Aorta (tissue), 5 donors: ENCODE data around the gene NUDT22. TPM values are rescaled to one million over a fixed set of nuclear protein-coding genes. Genes with fewer than 3 reads are reported as not detected.
A peak's percentile ranks its signal among the peaks of the same experiment; 100 is the strongest.

Experiments used
- ATAC-seq: fragments of 200-7000 bp; cut with Tn5 transposase; one replicate; pipeline ENCODE4 v1.9.1; 2022; ENCODE audit warnings: moderate library complexity; ENCODE audit not compliant: low FRiP score
- DNase-seq, 2 donors: peaks; one replicate each; pipeline ENCODE4 v3.0.0-alpha.2; 2020
- H3K27ac ChIP-seq, 2 donors: one replicate each; pipeline ENCODE4 v1.5.1; 2013; ENCODE audit warnings: low read length in 2 of 2, mild to moderate bottlenecking in 2 of 2, moderate library complexity in 2 of 2, control low read depth in 1 of 2, inconsistent platforms in 1 of 2, low read depth in 1 of 2
- H3K27me3 ChIP-seq, 2 donors: one replicate each; pipeline ENCODE4 v1.6.1; 2013; ENCODE audit warnings: control low read depth in 1 of 2, low read length in 1 of 2, mild to moderate bottlenecking in 1 of 2, moderate library complexity in 1 of 2; ENCODE audit not compliant: insufficient read depth in 2 of 2, control insufficient read depth in 1 of 2
- H3K36me3 ChIP-seq, 2 donors: one replicate each; pipeline ENCODE4 v1.6.1; 2013; ENCODE audit warnings: control low read depth in 1 of 2, low read length in 1 of 2, mild to moderate bottlenecking in 1 of 2; ENCODE audit not compliant: insufficient read depth in 2 of 2, control insufficient read depth in 1 of 2
- H3K4me1 ChIP-seq, 2 donors: one replicate each; pipeline ENCODE4 v1.6.1; 2013; ENCODE audit warnings: low read length in 2 of 2, control low read depth in 1 of 2, mild to moderate bottlenecking in 1 of 2, moderate library complexity in 1 of 2; ENCODE audit not compliant: insufficient read depth in 2 of 2, control insufficient read depth in 1 of 2
- H3K4me3 ChIP-seq, 2 donors: one replicate each; pipeline ENCODE4 v1.5.1; 2013; ENCODE audit warnings: low read length in 2 of 2, control low read depth in 1 of 2, mild to moderate bottlenecking in 1 of 2
- H3K9me3 ChIP-seq: one replicate; pipeline ENCODE4 v1.6.1; 2013; ENCODE audit warnings: mild to moderate bottlenecking, low read length; ENCODE audit not compliant: control insufficient read depth
- WGBS, 2 donors: extraction: QIAGEN DNeasy Blood & Tissue Kit; methylation state at CpG; one replicate each; pipeline ENCODE4 v1.1.7; 2013; 5-methylcytosine and 5-hydroxymethylcytosine counted together
- intact Hi-C, 2 donors: fragments of 100-400 bp; cut with DNase I; formaldehyde crosslinking; loops; one replicate each; pipeline versions ENCODE4 v1.14.2 to v1.15.0; 2022
- polyA plus RNA-seq, 2 donors: library from polyadenylated mRNA; stranded (reverse); fragments of 200-250 nt; gene quantifications; one replicate each; pipeline ENCODE4 v1.2.3, GENCODE V29; 2013
- total RNA-seq, 2 donors: library from RNA; stranded (reverse); fragmentation: NEBNext Ultra II Directional; extraction: Animal tissue kit (Norgen Biotek cat#: 25700); gene quantifications; one replicate each; pipeline ENCODE4 v1.2.1, GENCODE V29; 2021
- donor health status: healthy with polysubstance abuse.
- donor health status: Bipolar disorder and iron deficiency.
- donor health status: DM: no; HTN: no; CAD: no.
- donor health status: DM: no; HTN: no; CAD: no.
- donor health status: DM: yes; HTN: yes; CAD: no.

NUDT22 gene
- total and polyA plus RNA-seq, 4 donors, result 36.7 to 98.8 (median 44.5) TPM

DNA sequence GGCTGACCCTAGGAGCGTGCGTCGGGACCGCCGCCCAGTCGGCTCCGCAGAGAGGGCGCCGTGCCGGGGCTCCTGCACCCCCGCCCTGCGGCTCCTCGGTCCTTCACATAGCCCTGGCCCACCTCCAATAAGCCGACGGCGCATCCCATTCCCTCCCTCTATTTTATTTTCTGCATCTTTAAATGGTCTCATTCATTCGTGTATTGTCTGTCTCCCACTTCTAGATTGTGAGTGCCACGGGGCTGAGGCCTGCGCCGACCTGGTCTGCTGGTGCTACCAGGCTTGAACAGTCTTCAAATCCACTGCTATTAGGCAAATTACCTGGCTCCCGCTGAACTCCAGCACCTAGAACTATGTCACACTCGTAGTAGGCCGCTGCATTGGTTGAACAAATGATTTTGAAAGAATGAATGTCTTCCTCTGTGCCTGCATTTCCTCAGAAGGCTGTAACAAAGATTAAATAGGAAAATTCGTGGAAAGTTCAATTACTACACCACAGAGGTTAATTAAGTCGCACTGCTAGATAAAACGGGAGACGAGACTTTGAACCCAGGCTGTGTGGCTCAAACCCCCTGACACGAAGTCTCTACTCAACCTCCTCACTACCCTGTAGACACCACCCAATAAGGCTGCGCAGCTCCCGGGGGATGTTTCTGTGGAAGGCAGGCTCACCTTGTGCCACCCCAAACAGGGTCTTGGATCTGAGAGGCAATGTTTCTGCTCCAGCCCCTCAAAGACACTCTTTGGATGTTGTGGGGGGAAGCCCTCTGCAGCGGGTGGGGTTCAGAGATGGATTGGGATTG, 21.9 kb downstream of the NUDT22 start:
- Histone ChIP-seq H3K9me3 (no peaks in the 10 kb centered on the region), H3K27me3 (no peaks in the 10 kb centered on the region), H3K36me3 (no peaks in the 10 kb centered on the region), H3K4me3 (peak overlapping the region in 1 of 2 donors; percentile 2), H3K4me1 (no peaks in the 10 kb centered on the region), H3K27ac (no peak overlapping the region)
- 33 to 34% methylated on average over 31 of the region's 31 CpGs for whole genome bisulfite sequencing, 2 donors
- peak in 1 of 2 donors; percentile 62 for DNase-seq
- ATAC-seq, result no peak
- intact Hi-C loops, result no loop called here

DNA sequence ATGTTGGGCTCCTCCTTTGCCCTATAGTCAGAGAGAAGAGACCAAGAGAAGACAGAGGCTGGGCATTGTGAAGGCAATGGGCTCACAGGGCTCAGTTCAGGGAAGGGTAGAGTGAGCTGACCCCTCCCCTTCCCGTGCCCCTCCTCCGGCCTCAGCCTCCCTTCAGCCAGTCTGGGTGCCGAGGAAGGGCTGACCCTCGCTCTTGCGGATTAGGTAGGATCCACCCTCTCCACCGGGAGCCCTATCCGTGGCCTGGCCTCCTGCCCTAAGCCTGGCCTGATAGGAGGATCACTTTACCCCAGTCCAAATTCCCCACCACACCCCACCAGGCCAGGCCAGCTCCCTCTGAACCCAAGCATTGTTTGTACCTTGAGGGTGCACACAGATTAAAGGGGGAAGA, 22.5 kb downstream of the NUDT22 start:
- Histone ChIP-seq H3K27me3 (no peaks in the 10 kb centered on the region), H3K9me3 (no peaks in the 10 kb centered on the region), H3K27ac (no peak overlapping the region), H3K4me1 (no peaks in the 10 kb centered on the region), H3K36me3 (no peaks in the 10 kb centered on the region), H3K4me3 (no peak overlapping the region)
- intact Hi-C loops, result no loop called here
- 77 to 83% methylated on average over 7 of the region's 7 CpGs for WGBS, 2 donors
- DNase-seq (no peak), ATAC-seq (no peak)

DNA sequence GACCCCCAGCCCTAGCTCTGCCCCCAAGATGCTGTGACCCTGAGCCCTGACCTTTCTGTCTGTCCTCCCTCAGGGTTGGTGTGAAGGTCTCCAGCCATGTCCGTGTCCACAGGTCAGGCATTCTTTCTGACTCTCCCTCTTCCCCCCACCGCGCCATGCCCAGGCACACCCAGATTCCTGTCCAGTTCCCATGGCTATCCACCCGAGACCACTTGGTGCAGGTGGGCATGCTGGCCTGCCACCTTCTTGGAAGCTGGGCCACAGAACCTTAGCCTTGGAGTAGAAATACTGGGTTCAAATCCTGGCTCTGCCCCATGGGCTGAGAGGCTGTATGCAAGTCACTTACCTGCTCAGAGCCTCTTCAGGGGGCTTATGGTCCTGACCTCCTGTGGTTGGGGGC, 23.0 kb downstream of the NUDT22 start:
- Histone ChIP-seq H3K4me3 (no peak overlapping the region), H3K36me3 (no peaks in the 10 kb centered on the region), H3K27me3 (no peaks in the 10 kb centered on the region), H3K9me3 (no peaks in the 10 kb centered on the region), H3K4me1 (no peaks in the 10 kb centered on the region), H3K27ac (no peak overlapping the region)
- DNase-seq (peak in 1 of 2 donors; percentile 72), ATAC-seq (no peak)
- 91 to 94% methylated on average over 4 of the region's 4 CpGs for whole genome bisulfite sequencing, 2 donors
- intact Hi-C loops, result no loop called here

DNA sequence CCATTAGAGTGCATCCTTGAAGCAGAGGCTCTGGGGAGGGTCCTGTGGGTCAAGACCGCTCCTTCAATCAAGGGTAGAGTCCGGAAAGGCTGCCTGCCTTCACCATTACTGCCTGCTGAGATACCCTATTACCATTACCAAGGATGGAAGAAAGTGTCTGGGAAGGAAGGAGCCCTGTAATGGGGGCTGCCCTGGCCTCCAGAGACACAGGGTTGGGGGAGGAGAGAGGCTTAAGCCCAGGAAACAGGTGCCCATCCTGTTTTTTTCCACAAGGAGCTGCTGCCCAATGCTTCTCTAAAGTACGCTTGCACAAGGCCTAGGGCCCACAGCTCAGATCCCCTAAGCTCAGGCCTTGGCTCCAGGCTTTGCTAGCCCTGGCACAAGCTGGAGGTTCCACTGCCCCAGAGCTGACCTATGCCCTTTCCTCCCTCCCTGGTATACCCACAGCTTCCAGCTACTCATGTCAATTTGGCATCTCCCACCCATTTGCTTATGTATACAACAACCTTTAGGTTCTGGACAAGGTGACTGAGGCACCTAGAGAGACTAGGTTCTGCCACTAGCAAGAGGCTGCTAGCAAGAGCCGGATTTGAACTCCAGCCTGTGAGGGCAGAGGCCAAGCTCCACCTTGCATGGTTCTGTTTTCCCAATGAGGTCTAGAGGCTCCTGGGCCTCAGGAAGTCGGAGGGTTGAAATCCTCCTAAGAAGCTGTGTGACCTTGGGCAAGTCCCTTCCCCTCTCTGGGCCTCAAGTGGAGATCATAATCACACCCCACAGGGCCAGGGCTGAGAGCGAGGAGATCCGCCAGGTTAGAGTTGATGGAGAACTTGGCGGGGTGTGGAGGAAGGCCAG, 23.7 kb downstream of the NUDT22 start:
- H3K27ac ChIP-seq, result no peak overlapping the region
- intact Hi-C loops, result loop anchor here in 1 of 2 donors (2.0 kb wide), 1 partner anchor 19 kb away; no protein-coding TSS in a partner anchor
- H3K27me3 ChIP-seq, result no peaks in the 10 kb centered on the region
- H3K9me3 ChIP-seq, result no peaks in the 10 kb centered on the region
- DNase-seq, result no peak
- H3K36me3 ChIP-seq, result no peaks in the 10 kb centered on the region
- no peak for ATAC-seq
- no peak overlapping the region for H3K4me3 ChIP-seq
- 92 to 93% methylated on average over 8 of the region's 8 CpGs for WGBS, 2 donors
- H3K4me1 ChIP-seq, result no peaks in the 10 kb centered on the region

DNA sequence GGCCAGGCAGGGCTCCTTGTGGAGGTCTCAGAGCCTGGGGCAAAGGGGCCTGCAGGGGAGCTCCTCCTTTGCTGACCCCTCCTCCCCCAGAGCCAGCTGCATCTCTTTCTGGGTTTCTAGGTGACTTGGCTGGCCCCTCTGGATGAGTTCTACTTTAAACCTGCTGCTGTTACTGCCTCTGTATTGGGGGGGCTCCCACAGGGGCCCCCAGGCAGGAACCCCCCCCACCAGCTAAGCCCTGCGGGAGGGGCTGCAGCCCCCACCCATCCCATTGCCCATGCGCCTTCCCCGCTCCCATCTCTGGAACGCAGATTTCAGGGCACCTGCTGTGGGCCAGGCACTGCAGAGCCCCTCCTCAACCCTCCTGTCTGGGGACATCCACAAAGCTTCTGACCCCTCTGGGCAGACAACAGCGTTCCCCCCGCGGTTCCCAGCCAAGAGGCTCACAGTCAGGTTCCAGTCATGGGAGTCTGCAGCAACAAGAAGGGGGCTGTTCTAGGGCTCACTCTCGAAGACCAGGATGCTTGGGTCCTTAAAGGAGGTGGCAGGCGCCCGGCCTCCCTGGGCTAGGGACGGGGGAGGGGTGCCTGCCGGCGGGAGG, 24.4 kb downstream of the NUDT22 start:
- DNase-seq, result peak in 1 of 2 donors; percentile 68
- no peaks in the 10 kb centered on the region for H3K36me3 ChIP-seq
- H3K27me3 ChIP-seq, result no peaks in the 10 kb centered on the region
- no peaks in the 10 kb centered on the region for H3K9me3 ChIP-seq
- WGBS, 2 donors, result 20 to 24% methylated on average over 13 of the region's 13 CpGs
- no peak overlapping the region for H3K27ac ChIP-seq
- intact Hi-C loops, result loop anchor here in 1 of 2 donors (2.0 kb wide), 1 partner anchor 18 kb away; no protein-coding TSS in a partner anchor
- no peak for ATAC-seq
- no peak overlapping the region for H3K4me3 ChIP-seq
- H3K4me1 ChIP-seq, result no peaks in the 10 kb centered on the region

DNA sequence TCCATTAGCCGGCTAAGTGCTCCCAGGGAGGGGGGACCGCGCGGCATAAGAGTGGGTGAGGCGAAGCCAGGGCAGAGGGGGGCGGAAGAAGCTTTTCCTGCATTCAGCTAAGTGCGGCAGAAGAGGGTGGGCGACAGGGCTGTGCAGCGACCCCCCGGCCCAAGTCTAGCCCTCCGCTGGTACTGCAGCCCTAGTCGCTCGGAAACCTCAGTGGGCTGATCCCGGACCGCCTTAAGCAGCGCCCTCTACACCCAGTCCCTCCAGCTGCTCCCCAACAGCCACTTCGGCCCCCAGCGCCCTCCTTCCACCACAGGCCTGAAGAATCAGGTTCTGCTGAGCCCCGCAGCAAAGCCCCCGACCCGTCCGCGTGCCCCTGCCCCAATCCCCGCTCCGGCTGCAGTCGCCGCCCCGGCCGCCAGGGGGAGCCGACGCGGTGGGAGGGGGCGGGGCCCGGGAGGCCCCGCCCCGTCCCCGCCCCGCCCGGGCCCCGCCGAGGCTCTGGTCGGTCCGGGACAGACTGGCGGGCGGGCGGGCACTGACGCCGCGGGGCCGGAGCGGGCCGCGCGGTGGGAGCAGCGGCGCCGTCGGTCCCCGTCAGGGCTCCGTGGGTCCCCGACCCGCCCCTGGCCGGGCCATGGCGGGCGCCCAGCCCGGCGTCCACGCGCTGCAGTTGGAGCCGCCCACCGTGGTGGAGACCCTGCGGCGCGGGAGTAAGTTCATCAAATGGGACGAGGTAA, 25.1 kb downstream of the NUDT22 start, which contains the start of gene PLCB3:
TSS of gene PLCB3 (plus strand) at position 515 of the 737 bp plus-strand sequence. CDS start at position 635, 120 bp downstream.
- Histone ChIP-seq H3K27me3 (no peaks in the 10 kb centered on the region), H3K36me3 (no peaks in the 10 kb centered on the region), H3K9me3 (no peaks in the 10 kb centered on the region), H3K4me1 (no peaks in the 10 kb centered on the region), H3K4me3 (peak within 1 kb of the TSS; percentile 59 to 81), H3K27ac (peak within 1 kb of the TSS in 1 of 2 donors; percentile 14)
- ATAC-seq (peak; percentile 76), DNase-seq (peak in 1 of 2 donors; percentile 85)
- WGBS, 2 donors, result 1 to 2% methylated on average over 32 to 75 of the region's 75 CpGs
- intact Hi-C loops, result loop anchor here in 1 of 2 donors (2.0 kb wide), 1 partner anchor 18 kb away; no protein-coding TSS in a partner anchor

DNA sequence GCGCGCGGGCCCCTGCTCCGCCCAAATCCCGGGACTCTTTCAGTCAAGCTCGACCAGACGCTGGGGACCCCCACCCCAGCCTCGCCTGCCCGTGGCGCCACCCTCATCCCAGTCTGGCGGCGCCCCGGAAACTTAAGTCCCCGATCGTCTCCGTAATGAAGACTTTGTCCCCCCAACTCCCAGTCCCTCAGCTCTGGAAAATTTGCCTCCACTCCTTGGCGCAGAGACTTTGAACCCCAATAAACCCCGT, 25.6 kb downstream of the NUDT22 start:
- intact Hi-C loops, result loop anchor here in 1 of 2 donors (2.0 kb wide), 1 partner anchor 17 kb away; no protein-coding TSS in a partner anchor
- Histone ChIP-seq H3K9me3 (no peaks in the 10 kb centered on the region), H3K27ac (no peak overlapping the region), H3K4me3 (peak overlapping the region; percentile 59 to 81), H3K27me3 (no peaks in the 10 kb centered on the region), H3K4me1 (no peaks in the 10 kb centered on the region), H3K36me3 (peaks cover 0 to 3% of the 10 kb centered on the region in 2 donors)
- 0 to 1% methylated on average over 18 of the region's 18 CpGs for WGBS, 2 donors
- no peak for DNase-seq
- ATAC-seq, result no peak
